Measurements from ENCODE around the gene SERP2. TPM values are rescaled to one million over a fixed set of nuclear protein-coding genes. Genes with fewer than 3 reads are reported as not detected.

Gene SERP2
- total and polyA plus RNA-seq, 10 of the 15 experiments (the other 5 are each of a cell fraction or from before 2014, with no cell fraction given) = not detected

- no TSS peak for BruUV-seq (replicated peaks)
- RAD21 ChIA-PET (ENCODE audit: unreplicated experiment) = no interaction called here
- CTCF ChIA-PET = no interaction called here
- no peak for TF ChIP-seq HDAC2 (IDR thresholded peaks at IDR 0.05)
- TF ChIP-seq JUNB (IDR thresholded peaks at IDR 0.05) = no peak
- TF ChIP-seq NR2F1 (conservative IDR thresholded peaks at IDR 0.05) = no peak
- TF ChIP-seq SKIL (IDR thresholded peaks at IDR 0.05; ENCODE audit: low read depth, poor library complexity, severe bottlenecking) = no peak
- TF ChIP-seq TCF12 (IDR thresholded peaks at IDR 0.05; ENCODE audit: low read depth, low read length) = no peak
- SMC1A ChIA-PET (ENCODE audit: uncharacterized antibody, unreplicated experiment) = no interaction called here
- Histone ChIP-seq H3K36me3 (ENCODE audit: control insufficient read depth in 2 of 2, insufficient read depth in 2 of 2, low read length in 1 of 2) (no peaks in the 10 kb centered on the region), H3K79me2 (ENCODE audit: control insufficient read depth, insufficient read depth, low read length) (no peaks in the 10 kb centered on the region), H3K9ac (ENCODE audit: control insufficient read depth, insufficient read depth, low read length) (no peak overlapping the region), H3K27me3 (replicated peaks in 1 of 2; ENCODE audit: control insufficient read depth in 2 of 2, insufficient read depth in 2 of 2, low read length in 1 of 2) (no peaks in the 10 kb centered on the region), H3K27ac (ENCODE audit: control insufficient read depth, insufficient read depth) (no peak overlapping the region), H3K4me2 (ENCODE audit: control insufficient read depth, insufficient read depth) (no peak overlapping the region), H3K4me3 (no peak overlapping the region), H3K4me1 (ENCODE audit: control insufficient read depth, insufficient read depth, low read length) (no peaks in the 10 kb centered on the region), H4K20me1 (ENCODE audit: control insufficient read depth, insufficient read depth) (no peaks in the 10 kb centered on the region), H3K9me3 (replicated peaks; ENCODE audit: control insufficient read depth, insufficient read depth, low read length) (no peaks in the 10 kb centered on the region), H2AFZ (ENCODE audit: control insufficient read depth, low read depth, low read length) (no peak overlapping the region)
- in situ Hi-C loops (cut with MboI) = no loop called here
- ATAC-seq (no peak), FAIRE-seq (no peak), DNase-seq (ENCODE audit: low read depth, low spot score) (no peak)
- intact Hi-C loops (cut with micrococcal nuclease; ENCODE audit: unreplicated experiment) = no loop called here
- POLR2A ChIA-PET = no interaction called here
- 15% methylated on average over 11 of the region's 11 CpGs for WGBS (ENCODE audit: insufficient coverage, insufficient replicate concordance, low lambda C conversion rate, missing lambda C conversion rate)
Observed at GRCh38 chr13:44362394-44363040, 11.1 kb upstream of the SERP2 start.

Measured in GM12878 (cell line).